NCI-H2196 (cell line): ENCODE measurements around the gene GREB1.

Experiments
- DNase-seq: peaks from one replicate; lab custom pipeline; 2025; ENCODE audit not compliant: unreplicated experiment; lab: John Stamatoyannopoulos, UW

GREB1 gene

GRCh38 chr2:11509657-11510360 is 24.0 kb upstream of the GREB1 start:
- no peak for DNase-seq

GRCh38 chr2:11512431-11512830 is 21.4 kb upstream of the GREB1 start:
- no peak for DNase-seq

GRCh38 chr2:11513319-11513718 is 20.5 kb upstream of the GREB1 start:
- DNase-seq, result no peak

GRCh38 chr2:11514081-11514730 is 19.6 kb upstream of the GREB1 start:
- no peak for DNase-seq

- no peak for DNase-seq
These were observed 18.9 kb upstream of the GREB1 start for GRCh38 chr2:11514904-11515303.

- no peak for DNase-seq
These were observed 18.3 kb upstream of the GREB1 start for GRCh38 chr2:11515490-11515981.

GRCh38 chr2:11516984-11517648 is 16.7 kb upstream of the GREB1 start:
- DNase-seq, result no peak

- DNase-seq, result no peak
These were observed 15.9 kb upstream of the GREB1 start for GRCh38 chr2:11517906-11518305.

GRCh38 chr2:11520092-11520693 is 13.7 kb upstream of the GREB1 start:
- DNase-seq, result no peak

- DNase-seq, result no peak
These were observed 12.1 kb upstream of the GREB1 start for GRCh38 chr2:11521775-11522174.

GRCh38 chr2:11524470-11524869 is 9.4 kb upstream of the GREB1 start:
- no peak for DNase-seq

- DNase-seq, result no peak
These were observed 8.1 kb upstream of the GREB1 start for GRCh38 chr2:11525762-11526161.

- no peak for DNase-seq
These were observed 6.8 kb upstream of the GREB1 start for GRCh38 chr2:11527001-11527400.

- DNase-seq, result no peak
These were observed 5.6 kb upstream of the GREB1 start for GRCh38 chr2:11528228-11528627.

GRCh38 chr2:11530864-11531465 is 2.9 kb upstream of the GREB1 start:
- DNase-seq, result no peak

- no peak for DNase-seq
These were observed 1.3 kb upstream of the GREB1 start for GRCh38 chr2:11532416-11533055.

GRCh38 chr2:11534071-11534745 is 363 bp downstream of the GREB1 start:
- no peak for DNase-seq

GRCh38 chr2:11534746-11535484 is 1.1 kb downstream of the GREB1 start:
- DNase-seq, result no peak

GRCh38 chr2:11535899-11536344 is 2.1 kb downstream of the GREB1 start:
- DNase-seq, result no peak
